D721Med (cell line): ENCODE measurements around the gene FGF14.
"Not testable (repeated sequence)": the region's sequence is repeated elsewhere in the genome, so short reads cannot be mapped to it uniquely, and the experiment has no call there.

ENCODE experiments used
- DNase-seq: peaks from one replicate; pipeline ENCODE4 v3.0.0; 2011; ENCODE audit warnings: low spot score; ENCODE audit not compliant: insufficient read length
- FAIRE-seq: peaks from 2 replicates; lab custom pipeline; 2011; peaks lifted over from hg19 to GRCh38; lab: Jason Lieb, UNC
- CTCF ChIP-seq: IDR thresholded peaks from 2 replicates; pipeline ENCODE4 v1.5.1; 2012; ENCODE audit warnings: mild to moderate bottlenecking, control low read depth; ENCODE audit not compliant: insufficient read depth; ENCODE audit errors: missing control alignments

FGF14 gene

GRCh38 chr13:102117175-102117831 is 284.5 kb downstream of the FGF14 start:
- TF ChIP-seq CTCF: no peak
- no peak for DNase-seq
- FAIRE-seq: no peak

DNA sequence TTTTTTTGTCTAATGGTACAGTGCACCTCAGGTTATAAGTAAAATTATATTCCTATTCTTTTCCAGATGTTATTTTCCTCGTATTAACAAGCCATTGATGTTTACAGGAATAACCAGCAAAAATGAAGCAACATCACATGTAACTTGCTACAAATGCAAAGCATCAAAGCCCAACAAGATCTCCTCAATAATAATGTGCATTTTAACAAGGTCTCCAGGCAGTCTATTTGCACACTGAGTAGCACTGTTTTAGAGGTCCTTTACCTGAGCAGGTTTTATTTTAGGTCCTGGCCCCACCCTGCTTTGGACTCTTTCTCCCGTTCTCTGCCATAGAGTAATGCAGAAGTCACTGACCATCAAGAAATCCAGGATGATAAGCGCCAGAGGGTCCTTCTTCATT is 298.4 kb downstream of the FGF14 start:
- FAIRE-seq (no peak), DNase-seq (no peak)
- no peak for TF ChIP-seq CTCF

DNA sequence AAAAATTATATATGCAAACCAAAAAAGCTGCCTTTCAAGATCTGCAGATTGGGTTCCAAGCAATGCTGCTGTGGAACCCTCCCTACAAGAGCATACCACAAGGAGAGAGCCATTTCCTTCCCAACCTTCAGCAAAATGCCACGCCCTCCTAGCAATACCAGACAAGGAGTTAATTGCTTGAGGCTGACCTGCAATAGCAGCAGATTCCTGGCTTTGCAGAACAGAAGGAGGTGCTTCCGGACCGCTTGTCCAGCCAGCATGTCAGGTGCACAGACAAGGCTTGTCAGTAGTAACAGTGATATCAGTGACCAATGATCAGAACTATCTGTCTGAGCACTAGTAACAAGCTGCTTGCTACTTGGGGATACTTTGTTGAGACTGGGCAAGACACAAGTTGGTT is 301.6 kb downstream of the FGF14 start:
- no peak for FAIRE-seq
- DNase-seq: no peak
- TF ChIP-seq CTCF: no peak

GRCh38 chr13:102097708-102098107 is 304.1 kb downstream of the FGF14 start:
- no peak for DNase-seq
- no peak for TF ChIP-seq CTCF
- FAIRE-seq: no peak

- DNase-seq, FAIRE-seq: not testable (repeated sequence)
Observed at GRCh38 chr13:102093288-102093687, 308.6 kb downstream of the FGF14 start.

GRCh38 chr13:102091231-102091630 is 310.6 kb downstream of the FGF14 start:
- no peak for DNase-seq
- TF ChIP-seq CTCF: peak; percentile 22

GRCh38 chr13:102090532-102090931 is 311.3 kb downstream of the FGF14 start:
- DNase-seq (no peak), FAIRE-seq (no peak)
- no peak for TF ChIP-seq CTCF

More at GRCh38 chr13:102091231-102091630, 310.6 kb downstream of the FGF14 start:
- no peak for FAIRE-seq
